Endothelial cell of umbilical vein (primary cell): ENCODE measurements around the gene ZG16. TPM values are rescaled to one million over a fixed set of nuclear protein-coding genes. Genes with fewer than 3 reads are reported as not detected.

ENCODE experiments used
- BruUV-seq: library from RNA; stranded (reverse); fragments of 400-500 nt; replicated peaks from 2 replicates; lab custom pipeline; 2021; lab: Mats Ljungman, UMichigan
- CTCF ChIA-PET: fragments of 300-600, 350-600 bp; sonication (Branson Sonifier 250); formaldehyde crosslinking; loops from one replicate; lab custom pipeline; 2021; ENCODE audit warnings: antibody characterized with exemption, inconsistent platforms; lab: Charles Lee
- POLR2A ChIA-PET: fragments of 300-600, 350-600 bp; sonication (Branson Sonifier 250); formaldehyde crosslinking; loops from one replicate; lab custom pipeline; 2021; ENCODE audit warnings: antibody characterized with exemption, inconsistent platforms; lab: Charles Lee
- DNase-seq: peaks from one replicate; pipeline ENCODE4 v3.0.0-alpha.2; 2011; ENCODE audit warnings: low read depth, low spot score
- FAIRE-seq: peaks from 2 replicates; lab custom pipeline; 2011; peaks lifted over from hg19 to GRCh38; lab: Jason Lieb, UNC
- H2AFZ ChIP-seq: 2 replicates; pipeline ENCODE4 v1.6.0; 2012; ENCODE audit warnings: low read depth, low read length, control low read depth, inconsistent platforms
- H3K27ac ChIP-seq: 2 replicates; pipeline ENCODE4 v1.5.1; 2011; ENCODE audit warnings: low read depth, mild to moderate bottlenecking, control low read depth, low read length, moderate library complexity; ENCODE audit not compliant: insufficient read depth
- H3K27me3 ChIP-seq, 2 experiments: 2 replicates each; pipeline versions ENCODE4 v1.6.0 to v1.6.1; 2011; ENCODE audit warnings: low read length in 2 of 2, mixed read lengths in 1 of 2; ENCODE audit not compliant: control insufficient read depth in 2 of 2, insufficient read depth in 2 of 2
- H3K36me3 ChIP-seq, 2 experiments: 2 replicates in 1 of 2; 3 replicates in 1 of 2; pipeline ENCODE4 v1.5.1; 2011; ENCODE audit warnings: low read length in 2 of 2, mild to moderate bottlenecking in 1 of 2, moderate library complexity in 1 of 2; ENCODE audit not compliant: control insufficient read depth in 2 of 2, insufficient read depth in 2 of 2; ENCODE audit errors: extremely low read depth in 1 of 2
- H3K4me1 ChIP-seq: 3 replicates; pipeline ENCODE4 v1.5.1; 2011; ENCODE audit warnings: mild to moderate bottlenecking, low read length; ENCODE audit not compliant: control insufficient read depth, insufficient read depth; ENCODE audit errors: extremely low read depth
- H3K4me2 ChIP-seq: 2 replicates; pipeline ENCODE4 v1.6.1; 2011; ENCODE audit warnings: low read length, control low read depth, mixed read lengths; ENCODE audit not compliant: insufficient read depth
- H3K4me3 ChIP-seq, 3 experiments: fragments of 200-600 bp in 1 of 3; sonication (generic), shearing (Covaris generic) in 1 of 3; replicated peaks in 1 of 3; 2 replicates each; pipeline ENCODE4 v1.5.1; 2011 to 2016; ENCODE audit warnings: control low read depth in 3 of 3, low read length in 3 of 3, mild to moderate bottlenecking in 2 of 3, inconsistent platforms in 1 of 3, low read depth in 1 of 3, moderate library complexity in 1 of 3; ENCODE audit not compliant: insufficient read depth in 1 of 3
- H3K79me2 ChIP-seq: 2 replicates; pipeline ENCODE4 v1.6.0; 2012; ENCODE audit warnings: low read length, inconsistent platforms; ENCODE audit not compliant: control insufficient read depth, insufficient read depth
- H3K9ac ChIP-seq: replicated peaks from 2 replicates; pipeline ENCODE3; 2011; ENCODE audit warnings: low read length, control low read depth; ENCODE audit not compliant: insufficient read depth; ENCODE audit errors: extremely low read depth
- H3K9me1 ChIP-seq: replicated peaks from 3 replicates; pipeline ENCODE4 v1.6.0; 2011; ENCODE audit warnings: mild to moderate bottlenecking, low read length; ENCODE audit not compliant: control insufficient read depth, insufficient read depth; ENCODE audit errors: extremely low read depth
- H3K9me3 ChIP-seq: replicated peaks from 2 replicates; pipeline ENCODE4 v1.5.1; 2012; ENCODE audit warnings: low read length, inconsistent platforms; ENCODE audit not compliant: control insufficient read depth, insufficient read depth
- H4K20me1 ChIP-seq: replicated peaks from 2 replicates; pipeline ENCODE3; 2011; ENCODE audit warnings: mild to moderate bottlenecking, low read length; ENCODE audit not compliant: control insufficient read depth, insufficient read depth; ENCODE audit errors: extremely low read depth
- EZH2 ChIP-seq: IDR thresholded peaks from 2 replicates; pipeline ENCODE4 v1.6.1; 2012; ENCODE audit warnings: borderline replicate concordance, low read depth, mild to moderate bottlenecking, moderate library complexity, low read length, inconsistent platforms; ENCODE audit not compliant: severe bottlenecking
- FOS ChIP-seq: IDR thresholded peaks from 2 replicates; pipeline ENCODE4 v1.6.1; 2011; ENCODE audit warnings: mild to moderate bottlenecking, low read length, moderate library complexity, borderline replicate concordance; ENCODE audit not compliant: insufficient read depth
- GATA2 ChIP-seq: IDR thresholded peaks from 2 replicates; pipeline ENCODE4 v1.7.0; 2011; ENCODE audit warnings: low read depth, mild to moderate bottlenecking, moderate library complexity, mixed read lengths, low read length; ENCODE audit not compliant: insufficient read length, insufficient read depth
- JUN ChIP-seq: IDR thresholded peaks from 2 replicates; pipeline ENCODE4 v1.6.1; 2011; ENCODE audit warnings: borderline replicate concordance, low read depth; ENCODE audit not compliant: insufficient read length, insufficient read depth
- MYC ChIP-seq: IDR thresholded peaks from one replicate; pipeline ENCODE4 v1.6.1; 2011; ENCODE audit warnings: mild to moderate bottlenecking, low read depth, low read length
- POLR2A ChIP-seq: IDR thresholded peaks from 2 replicates; pipeline ENCODE4 v1.6.1; 2012; ENCODE audit warnings: low read depth, mild to moderate bottlenecking, control low read depth, low read length
- POLR2AphosphoS5 ChIP-seq: IDR thresholded peaks from 2 replicates; pipeline ENCODE4 v1.6.1; 2012; ENCODE audit warnings: low read depth, mild to moderate bottlenecking, control low read depth, low read length, moderate library complexity; ENCODE audit not compliant: insufficient read depth
- dilution Hi-C: fragments of 300-500 bp; cut with MboI; formaldehyde crosslinking; loops from one replicate; pipeline ENCODE4 v1.15.0; 2019; ENCODE audit warnings: low sequenced_read_pairs; ENCODE audit not compliant: extremely low pct_ligation_motif_present
- intact Hi-C: fragments of 100-400 bp; cut with micrococcal nuclease; formaldehyde crosslinking; loops from one replicate; pipeline ENCODE4 v1.10.0; 2022
- polyA plus RNA-seq, 4 experiments: library from polyadenylated mRNA; depleted of rRNA in 3 of 4; stranded (reverse) in 3 of 4; unstranded in 1 of 4; fragments of >200 nt; gene quantifications; 2 replicates each; pipeline versions ENCODE4 v1.2.1 to v1.2.3, GENCODE V29; 2011 to 2012; ENCODE audit warnings: missing spikeins in 1 of 4
- total RNA-seq: library from RNA; stranded (reverse); gene quantifications from 2 replicates; pipeline ENCODE4 v1.2.3, GENCODE V29; 2021
- TF ChIP-seq, protein P1 (sequence below): IDR thresholded peaks from 2 replicates; pipeline ENCODE4 v1.6.1; 2011; ENCODE audit not compliant: insufficient read depth, insufficient read length
- TF ChIP-seq, protein P2 (sequence below), 2 donors: IDR thresholded peaks; 1 replicate in 1 of 2; 2 replicates in 1 of 2; pipeline ENCODE4 v1.5.1; 2011; ENCODE audit warnings: low read length in 2 of 2, mild to moderate bottlenecking in 2 of 2, moderate library complexity in 2 of 2, control low read depth in 1 of 2, inconsistent platforms in 1 of 2, low read depth in 1 of 2; ENCODE audit not compliant: insufficient read depth in 1 of 2; ENCODE audit errors: extremely low read depth in 1 of 2

Gene ZG16
- total and polyA plus RNA-seq, 2 donors (not counting 3 experiments of a cell fraction or from before 2014, with no cell fraction given), result not detected

DNA sequence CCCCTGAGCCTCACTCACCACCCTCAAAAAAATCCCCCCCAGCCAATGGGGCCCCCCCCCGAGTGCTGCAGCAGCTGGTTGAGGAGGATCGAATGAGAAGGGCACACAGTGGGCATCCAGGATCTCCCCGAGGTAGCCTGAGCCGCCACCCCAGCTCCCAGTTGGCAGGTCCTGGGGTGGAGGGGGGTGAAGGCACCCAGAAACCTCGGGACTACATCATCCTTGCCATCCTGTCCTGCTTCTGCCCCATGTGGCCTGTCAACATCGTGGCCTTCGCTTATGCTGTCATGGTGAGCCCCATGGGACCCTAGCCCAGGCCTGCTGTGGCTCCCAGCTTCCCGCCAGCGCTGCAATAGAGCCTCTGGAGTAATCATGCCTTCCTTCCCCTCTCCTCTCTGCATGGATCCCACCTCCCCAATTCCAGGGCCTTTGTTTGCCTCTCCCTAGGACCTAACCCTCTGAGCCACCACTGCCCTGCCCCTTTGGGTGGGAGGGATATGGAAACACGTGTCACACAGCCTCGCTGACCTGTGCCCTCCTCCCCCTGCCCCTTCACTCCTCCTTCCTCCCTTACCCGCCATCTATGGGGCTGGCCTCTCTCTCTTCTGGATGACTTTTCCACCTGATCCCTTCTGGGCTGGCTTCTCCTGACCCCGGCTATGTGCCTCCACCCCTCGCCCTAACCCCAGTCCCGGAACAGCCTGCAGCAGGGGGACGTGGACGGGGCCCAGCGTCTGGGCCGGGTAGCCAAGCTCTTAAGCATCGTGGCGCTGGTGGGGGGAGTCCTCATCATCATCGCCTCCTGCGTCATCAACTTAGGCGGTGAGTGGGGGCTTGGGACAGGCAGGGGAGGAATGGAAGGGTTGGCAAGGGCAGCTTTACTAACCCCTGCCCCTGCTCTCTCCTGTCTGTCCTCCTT is 35.8 kb downstream of the ZG16 start:
- CTCF ChIA-PET, result no interaction called here
- no TSS peak for BruUV-seq
- H3K4me1 ChIP-seq, result peaks cover 43% of the 10 kb centered on the region

More for the DNA sequence above, 35.8 kb downstream of the ZG16 start:
- dilution Hi-C loops (no loop called here), intact Hi-C loops (no loop called here)
- no peaks in the 10 kb centered on the region for H3K27me3 ChIP-seq
- no peak overlapping the region for H2AFZ ChIP-seq
- no peaks in the 10 kb centered on the region for H3K9me3 ChIP-seq
- DNase-seq, result no peak
- no peaks in the 10 kb centered on the region for H4K20me1 ChIP-seq
- no peak overlapping the region for H3K27ac ChIP-seq
- TF ChIP-seq MYC (no peak), POLR2A (no peak), POLR2AphosphoS5 (no peak), GATA2 (no peak), EZH2 (no peak), JUN (no peak), FOS (no peak)
- TF ChIP-seq, protein P1, sequence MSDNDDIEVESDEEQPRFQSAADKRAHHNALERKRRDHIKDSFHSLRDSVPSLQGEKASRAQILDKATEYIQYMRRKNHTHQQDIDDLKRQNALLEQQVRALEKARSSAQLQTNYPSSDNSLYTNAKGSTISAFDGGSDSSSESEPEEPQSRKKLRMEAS, result no peak
- TF ChIP-seq, protein P2, sequence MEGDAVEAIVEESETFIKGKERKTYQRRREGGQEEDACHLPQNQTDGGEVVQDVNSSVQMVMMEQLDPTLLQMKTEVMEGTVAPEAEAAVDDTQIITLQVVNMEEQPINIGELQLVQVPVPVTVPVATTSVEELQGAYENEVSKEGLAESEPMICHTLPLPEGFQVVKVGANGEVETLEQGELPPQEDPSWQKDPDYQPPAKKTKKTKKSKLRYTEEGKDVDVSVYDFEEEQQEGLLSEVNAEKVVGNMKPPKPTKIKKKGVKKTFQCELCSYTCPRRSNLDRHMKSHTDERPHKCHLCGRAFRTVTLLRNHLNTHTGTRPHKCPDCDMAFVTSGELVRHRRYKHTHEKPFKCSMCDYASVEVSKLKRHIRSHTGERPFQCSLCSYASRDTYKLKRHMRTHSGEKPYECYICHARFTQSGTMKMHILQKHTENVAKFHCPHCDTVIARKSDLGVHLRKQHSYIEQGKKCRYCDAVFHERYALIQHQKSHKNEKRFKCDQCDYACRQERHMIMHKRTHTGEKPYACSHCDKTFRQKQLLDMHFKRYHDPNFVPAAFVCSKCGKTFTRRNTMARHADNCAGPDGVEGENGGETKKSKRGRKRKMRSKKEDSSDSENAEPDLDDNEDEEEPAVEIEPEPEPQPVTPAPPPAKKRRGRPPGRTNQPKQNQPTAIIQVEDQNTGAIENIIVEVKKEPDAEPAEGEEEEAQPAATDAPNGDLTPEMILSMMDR (IDR thresholded peaks at IDR 0.05; ENCODE audit: extremely low read depth in 1 of 2, insufficient read depth in 1 of 2, low read depth in 1 of 2, low read length in 2 of 2), result no peak
- FAIRE-seq, result no peak
- no peak overlapping the region for H3K9ac ChIP-seq
- H3K36me3 ChIP-seq, result peaks cover 0 to 11% of the 10 kb centered on the region in 2 experiments
- POLR2A ChIA-PET, result no interaction called here
- H3K4me2 ChIP-seq, result no peak overlapping the region
- no peaks in the 10 kb centered on the region for H3K9me1 ChIP-seq
- H3K4me3 ChIP-seq, result no peak overlapping the region
- peaks cover 22% of the 10 kb centered on the region for H3K79me2 ChIP-seq
